OCI-M1 (cell line): ENCODE results near the gene RAB11FIP4.
"Not testable (repeated sequence)": the region's sequence is repeated elsewhere in the genome, so short reads cannot be mapped to it uniquely, and the experiment has no call there.

Experiments used
- DNase-seq: peaks from one replicate; lab custom pipeline; 2025; lab: John Stamatoyannopoulos, UW

The RAB11FIP4 gene, protein sequence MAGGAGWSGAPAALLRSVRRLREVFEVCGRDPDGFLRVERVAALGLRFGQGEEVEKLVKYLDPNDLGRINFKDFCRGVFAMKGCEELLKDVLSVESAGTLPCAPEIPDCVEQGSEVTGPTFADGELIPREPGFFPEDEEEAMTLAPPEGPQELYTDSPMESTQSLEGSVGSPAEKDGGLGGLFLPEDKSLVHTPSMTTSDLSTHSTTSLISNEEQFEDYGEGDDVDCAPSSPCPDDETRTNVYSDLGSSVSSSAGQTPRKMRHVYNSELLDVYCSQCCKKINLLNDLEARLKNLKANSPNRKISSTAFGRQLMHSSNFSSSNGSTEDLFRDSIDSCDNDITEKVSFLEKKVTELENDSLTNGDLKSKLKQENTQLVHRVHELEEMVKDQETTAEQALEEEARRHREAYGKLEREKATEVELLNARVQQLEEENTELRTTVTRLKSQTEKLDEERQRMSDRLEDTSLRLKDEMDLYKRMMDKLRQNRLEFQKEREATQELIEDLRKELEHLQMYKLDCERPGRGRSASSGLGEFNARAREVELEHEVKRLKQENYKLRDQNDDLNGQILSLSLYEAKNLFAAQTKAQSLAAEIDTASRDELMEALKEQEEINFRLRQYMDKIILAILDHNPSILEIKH

DNA sequence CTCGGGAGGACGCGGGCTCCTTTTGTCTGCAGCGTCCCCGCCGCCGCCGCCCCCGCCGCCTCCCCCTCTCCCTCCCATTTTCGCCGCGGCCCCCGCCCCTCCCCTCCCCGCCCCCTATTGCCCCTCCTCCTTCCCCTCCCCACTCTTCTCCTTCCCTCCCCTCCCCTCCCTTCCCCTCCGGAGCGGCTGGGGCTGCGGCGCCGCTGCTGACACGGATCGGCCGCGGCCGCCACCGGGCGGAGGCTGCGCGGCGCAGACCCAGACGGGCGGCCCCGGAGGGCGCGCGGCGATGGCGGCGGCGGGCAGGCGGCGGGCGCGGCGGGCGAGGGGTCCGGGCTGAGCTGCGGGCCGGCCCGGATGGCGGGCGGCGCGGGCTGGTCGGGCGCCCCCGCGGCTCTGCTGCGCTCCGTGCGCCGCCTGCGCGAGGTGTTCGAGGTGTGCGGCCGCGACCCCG, at the start of gene RAB11FIP4:
Gene RAB11FIP4 (plus strand): TSS at position 180 of the 454 bp plus-strand sequence. CDS start 178 bp downstream, at position 358.
- DNase-seq, result no peak

DNA sequence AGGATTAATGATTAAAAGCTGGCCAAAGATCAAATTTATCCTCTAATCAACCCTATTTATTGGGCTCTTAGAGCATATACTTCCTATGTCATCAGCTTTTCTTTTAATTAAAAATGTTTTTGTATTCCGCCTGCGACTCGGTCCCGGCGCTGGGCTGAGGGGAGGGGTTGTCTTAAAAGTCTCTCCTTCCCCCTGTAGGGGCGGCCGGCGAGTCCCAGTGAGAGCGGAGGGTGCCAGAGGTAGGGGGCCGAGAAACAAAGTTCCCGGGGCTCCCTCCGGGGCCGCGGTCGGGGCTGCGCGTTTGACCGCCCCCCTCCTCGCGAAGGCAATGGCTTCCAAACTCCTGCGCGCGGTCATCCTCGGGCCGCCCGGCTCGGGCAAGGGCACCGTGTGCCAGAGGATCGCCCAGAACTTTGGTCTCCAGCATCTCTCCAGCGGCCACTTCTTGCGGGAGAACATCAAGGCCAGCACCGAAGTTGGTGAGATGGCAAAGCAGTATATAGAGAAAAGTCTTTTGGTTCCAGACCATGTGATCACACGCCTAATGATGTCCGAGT, 46.2 kb upstream of the RAB11FIP4 start:
- not testable (repeated sequence) for DNase-seq

- no peak for DNase-seq
These were observed 42.0 kb upstream of the RAB11FIP4 start for GRCh38 chr17:31349454-31349853.

GRCh38 chr17:31355935-31356334, 35.5 kb upstream of the RAB11FIP4 start:
- no peak for DNase-seq

- no peak for DNase-seq
These were observed 34.4 kb upstream of the RAB11FIP4 start for GRCh38 chr17:31357091-31357490.

GRCh38 chr17:31357839-31358394, 33.6 kb upstream of the RAB11FIP4 start:
- DNase-seq, result no peak

DNA sequence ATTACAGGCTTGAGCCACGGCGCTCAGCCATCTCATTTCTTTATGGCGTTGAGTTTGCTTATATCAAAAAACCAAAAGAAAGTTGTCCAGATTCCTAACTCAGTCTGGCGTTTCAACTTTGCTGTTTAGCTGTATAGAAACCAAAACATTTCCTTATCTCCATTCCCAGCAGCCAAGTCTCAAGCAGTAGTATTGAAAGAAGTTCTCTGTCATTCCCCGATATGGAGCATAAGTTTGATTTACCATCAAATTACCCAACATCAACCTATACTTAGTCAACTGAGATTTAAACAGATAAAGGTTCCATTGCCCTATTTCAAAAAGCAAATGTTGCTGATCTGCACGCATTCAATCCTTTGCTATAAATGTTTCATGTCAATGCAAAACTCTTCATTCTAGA, 27.5 kb upstream of the RAB11FIP4 start:
- no peak for DNase-seq

- no peak for DNase-seq
These were observed 25.4 kb upstream of the RAB11FIP4 start for GRCh38 chr17:31366088-31366487.

DNA sequence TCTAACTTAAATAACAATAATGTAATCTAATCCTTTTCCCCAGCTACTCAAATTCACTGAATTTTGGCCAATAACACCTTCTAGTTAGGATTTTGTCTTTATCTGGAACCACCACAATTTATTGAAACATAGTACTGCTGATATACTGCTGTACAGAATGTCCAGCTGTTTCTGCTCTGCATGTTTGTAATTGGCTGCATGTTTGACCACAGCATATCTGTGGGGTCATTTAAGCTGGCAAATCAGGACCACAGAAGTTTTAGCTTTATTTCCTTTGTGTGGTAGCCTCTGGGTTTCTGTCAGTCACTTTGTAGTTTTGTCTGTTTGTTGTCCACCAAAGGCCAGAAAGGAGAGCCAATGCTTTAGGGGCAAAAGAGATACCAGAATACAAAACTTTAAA, 22.2 kb upstream of the RAB11FIP4 start:
- DNase-seq, result no peak

- DNase-seq, result no peak
These were observed 19.9 kb upstream of the RAB11FIP4 start for GRCh38 chr17:31371511-31372097.

DNA sequence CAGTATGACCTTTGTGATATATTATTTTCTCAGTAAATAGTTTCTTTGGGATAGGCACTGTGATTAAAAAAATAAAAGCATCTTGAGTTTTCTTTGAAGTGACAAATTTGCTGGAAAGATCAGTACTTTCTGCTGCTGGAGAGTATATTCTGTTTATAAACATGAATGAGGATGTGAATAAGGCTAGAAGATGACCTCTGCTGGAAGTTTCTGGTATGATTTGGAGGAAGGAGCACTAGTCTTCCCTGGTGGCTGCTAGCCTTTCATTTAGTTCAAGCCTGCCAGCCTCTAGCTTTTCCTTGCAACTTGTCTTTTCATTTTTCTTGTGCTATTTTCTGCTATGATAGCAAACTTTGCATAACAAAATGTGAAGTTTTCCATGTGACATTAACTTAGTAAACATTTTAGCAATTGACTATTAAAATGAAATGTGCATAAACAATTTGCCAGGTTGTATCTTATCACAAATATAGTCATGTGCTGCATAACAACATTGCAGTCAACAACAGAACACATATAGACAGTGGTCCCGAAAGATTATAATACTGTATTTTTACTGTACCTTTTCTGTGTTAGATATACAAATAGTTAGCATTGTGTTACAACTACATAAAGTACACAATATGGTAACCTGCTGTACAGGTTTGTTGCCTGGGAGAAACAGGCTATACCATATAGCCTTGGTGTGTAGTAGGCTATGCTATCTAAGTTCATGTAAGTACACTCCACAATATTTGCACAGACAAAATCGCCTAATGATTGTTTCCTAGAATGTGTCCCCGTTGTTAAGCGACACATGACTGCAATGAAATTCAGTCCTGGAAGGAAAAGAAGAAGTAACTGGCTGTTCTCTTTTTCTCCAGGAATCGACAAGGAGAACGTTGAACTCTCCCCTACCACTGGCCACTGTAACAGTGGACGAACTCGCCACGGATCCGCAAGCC, 18.1 kb upstream of the RAB11FIP4 start:
- DNase-seq, result peak; percentile 75

DNA sequence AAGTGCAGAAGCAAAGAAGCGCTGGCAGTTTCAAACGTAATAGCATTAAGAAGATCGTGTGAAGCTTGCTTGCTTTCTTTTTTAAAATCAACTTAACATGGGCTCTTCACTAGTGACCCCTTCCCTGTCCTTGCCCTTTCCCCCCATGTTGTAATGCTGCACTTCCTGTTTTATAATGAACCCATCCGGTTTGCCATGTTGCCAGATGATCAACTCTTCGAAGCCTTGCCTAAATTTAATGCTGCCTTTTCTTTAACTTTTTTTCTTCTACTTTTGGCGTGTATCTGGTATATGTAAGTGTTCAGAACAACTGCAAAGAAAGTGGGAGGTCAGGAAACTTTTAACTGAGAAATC, 17.4 kb upstream of the RAB11FIP4 start:
- no peak for DNase-seq

DNA sequence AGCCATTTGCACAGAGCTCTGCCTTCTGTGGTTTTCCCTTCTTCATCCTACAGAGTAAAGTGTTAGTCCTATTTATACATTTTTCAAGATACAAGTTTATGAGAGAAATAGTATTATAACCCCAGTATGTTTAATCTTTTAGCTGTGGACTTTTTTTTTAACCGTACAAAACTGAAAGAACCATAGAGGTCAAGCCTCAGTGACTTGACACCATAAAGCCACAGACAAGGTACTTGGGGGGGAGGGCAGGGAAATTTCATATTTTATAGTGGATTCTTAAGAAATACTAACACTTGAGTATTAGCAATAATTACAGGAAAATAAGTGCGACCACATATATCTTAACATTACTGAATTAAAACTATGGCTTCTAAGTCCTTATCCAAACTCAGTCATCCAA, 17.0 kb upstream of the RAB11FIP4 start:
- no peak for DNase-seq

- DNase-seq, result no peak
These were observed 12.8 kb upstream of the RAB11FIP4 start for GRCh38 chr17:31378638-31379037.

- DNase-seq, result no peak
These were observed 11.8 kb upstream of the RAB11FIP4 start for GRCh38 chr17:31379597-31380205.

DNA sequence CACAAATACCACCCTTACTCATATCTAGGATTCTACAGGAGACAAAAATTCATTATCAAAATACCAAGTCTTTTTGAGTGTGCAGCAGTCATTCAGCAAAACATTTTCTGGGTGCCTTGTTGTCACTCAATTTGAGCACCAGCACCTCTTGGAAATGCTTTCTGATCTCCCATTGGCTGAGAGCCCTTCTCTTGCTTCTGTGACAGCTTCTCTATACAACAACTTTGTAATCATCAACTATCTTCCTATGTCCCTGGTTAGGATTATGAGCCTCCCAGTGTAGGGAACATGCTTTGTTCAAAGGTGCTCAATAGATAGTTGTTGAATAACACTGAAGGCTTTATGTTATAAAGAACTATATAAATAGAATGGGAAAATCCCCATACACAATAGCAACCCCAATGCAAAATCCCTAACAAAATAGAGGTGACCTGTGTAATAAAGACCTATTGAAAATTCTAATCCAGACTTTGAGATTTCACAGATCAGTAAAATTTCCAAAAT, 10.3 kb upstream of the RAB11FIP4 start:
- no peak for DNase-seq

- DNase-seq, result not testable (repeated sequence)
These were observed 8.7 kb upstream of the RAB11FIP4 start for GRCh38 chr17:31382668-31383275.

DNA sequence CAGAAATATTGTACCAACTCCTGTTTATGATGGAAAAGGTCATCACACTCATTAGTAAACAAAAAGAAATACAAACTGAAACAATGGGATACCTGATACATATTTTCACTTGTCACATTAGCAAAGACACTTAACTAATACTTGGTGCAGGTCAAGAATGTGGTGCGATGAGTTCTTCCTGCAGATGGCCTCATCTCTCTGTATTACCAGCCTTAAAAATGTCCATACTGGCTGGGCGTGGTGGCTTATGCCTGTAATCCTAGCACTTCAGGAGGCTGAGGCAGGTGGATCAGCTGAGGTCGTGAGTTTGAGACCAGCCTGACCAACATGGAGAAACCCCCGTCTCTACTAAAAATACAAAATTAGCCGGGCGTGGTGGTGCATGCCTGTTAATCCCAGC, 8.0 kb upstream of the RAB11FIP4 start:
- DNase-seq, result peak; percentile 8

- no peak for DNase-seq
These were observed 5.8 kb upstream of the RAB11FIP4 start for GRCh38 chr17:31385428-31386285.
